Measurements from ENCODE around the gene GDAP1L1. TPM values are rescaled to one million over a fixed set of nuclear protein-coding genes. Genes with fewer than 3 reads are reported as not detected.
"Not testable (repeated sequence)": the region's sequence is repeated elsewhere in the genome, so short reads cannot be mapped to it uniquely, and the experiment has no call there.

Gene GDAP1L1
- polyA plus RNA-seq, 1 donor from 2014 or later = 216 TPM

GRCh38 chr20:44228465-44229258 lies 18.4 kb upstream of the GDAP1L1 start:
- TF ChIP-seq EP300 (conservative IDR thresholded peaks at IDR 0.05; ENCODE audit: poor library complexity, severe bottlenecking) (no peak), TAF1 (IDR thresholded peaks at IDR 0.05; ENCODE audit: low read depth) (no peak)
- Histone ChIP-seq H3K79me2 (replicated peaks; ENCODE audit: insufficient read depth, low read length) (no peaks in the 10 kb centered on the region), H3K9ac (ENCODE audit: low read length) (no peak overlapping the region)

DNA sequence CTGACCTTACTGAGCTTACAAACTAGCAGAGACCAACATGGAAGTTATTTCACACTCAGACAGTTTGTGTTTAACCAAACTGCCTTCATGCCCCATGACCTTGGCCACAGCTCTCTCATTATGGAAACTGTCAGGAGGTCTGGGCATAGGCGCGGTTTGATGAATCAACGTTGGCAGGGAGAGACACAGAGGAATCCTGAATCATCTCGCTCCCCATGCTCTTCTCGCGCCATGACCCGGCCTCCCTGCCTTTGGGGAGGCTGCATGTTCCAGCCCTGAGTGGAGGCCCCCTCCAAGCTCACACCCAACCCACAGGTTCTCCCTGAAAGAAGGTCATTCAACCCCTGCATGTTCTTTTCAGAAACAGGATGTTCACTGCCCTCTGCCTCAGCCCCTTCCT lies 15.9 kb upstream of the GDAP1L1 start:
- Histone ChIP-seq H3K4me3 (ENCODE audit: low read length) (no peak overlapping the region), H3K79me2 (replicated peaks; ENCODE audit: insufficient read depth, low read length) (no peaks in the 10 kb centered on the region), H3F3A (ENCODE audit: insufficient read depth, low read length, poor library complexity, severe bottlenecking) (no peaks in the 10 kb centered on the region), H3K9me3 (ENCODE audit: low read length) (no peaks in the 10 kb centered on the region), H3K4me2 (ENCODE audit: low read length) (no peak overlapping the region), H3K36me3 (ENCODE audit: insufficient read depth, low read length) (no peaks in the 10 kb centered on the region), H2AFZ (ENCODE audit: low read depth, low read length) (no peak overlapping the region), H3K27ac (ENCODE audit: low read length) (no peak overlapping the region), H3K9me2 (ENCODE audit: insufficient read depth, low read length) (no peaks in the 10 kb centered on the region), H3K9ac (ENCODE audit: low read length) (no peak overlapping the region), H3K27me3 (ENCODE audit: insufficient read depth, low read depth, low read length) (no peaks in the 10 kb centered on the region), H4K20me1 (ENCODE audit: insufficient read depth) (no peaks in the 10 kb centered on the region)
- TF ChIP-seq POLR2AphosphoS5 (IDR thresholded peaks at IDR 0.05) = no peak

More at GRCh38 chr20:44228465-44229258, 18.4 kb upstream of the GDAP1L1 start:
- Histone ChIP-seq H3F3A (ENCODE audit: insufficient read depth, low read length, poor library complexity, severe bottlenecking) (no peaks in the 10 kb centered on the region), H3K9me3 (ENCODE audit: low read length) (no peaks in the 10 kb centered on the region), H3K4me2 (ENCODE audit: low read length) (no peak overlapping the region), H3K27me3 (ENCODE audit: insufficient read depth, low read depth, low read length) (no peaks in the 10 kb centered on the region), H3K36me3 (ENCODE audit: insufficient read depth, low read length) (no peaks in the 10 kb centered on the region), H3K9me2 (ENCODE audit: insufficient read depth, low read length) (no peaks in the 10 kb centered on the region), H2AFZ (ENCODE audit: low read depth, low read length) (no peak overlapping the region), H3K27ac (ENCODE audit: low read length) (no peak overlapping the region), H3K4me3 (ENCODE audit: low read length) (no peak overlapping the region), H4K20me1 (ENCODE audit: insufficient read depth) (no peaks in the 10 kb centered on the region)

GRCh38 chr20:44231713-44232468 lies 15.2 kb upstream of the GDAP1L1 start:
- no peaks in the 10 kb centered on the region for H3K9me2 ChIP-seq (ENCODE audit: insufficient read depth, low read length)
- H3K79me2 ChIP-seq (replicated peaks; ENCODE audit: insufficient read depth, low read length) = no peaks in the 10 kb centered on the region
- no peak overlapping the region for H3K27ac ChIP-seq (ENCODE audit: low read length)
- no peaks in the 10 kb centered on the region for H3K9me3 ChIP-seq (ENCODE audit: low read length)
- TF ChIP-seq TAF1 (IDR thresholded peaks at IDR 0.05; ENCODE audit: low read depth) (no peak), RAD21 (conservative IDR thresholded peaks at IDR 0.05) (no peak), MXI1 (conservative IDR thresholded peaks at IDR 0.05; ENCODE audit: poor library complexity, severe bottlenecking) (no peak), EZH2 (IDR thresholded peaks at IDR 0.05; ENCODE audit: borderline replicate concordance, insufficient read depth, low read length, poor library complexity, severe bottlenecking) (no peak), POLR2AphosphoS5 (IDR thresholded peaks at IDR 0.05) (no peak), SMC3 (conservative IDR thresholded peaks at IDR 0.05; ENCODE audit: poor library complexity) (no peak), REST (IDR thresholded peaks at IDR 0.05; ENCODE audit: borderline replicate concordance) (no peak), EP300 (conservative IDR thresholded peaks at IDR 0.05; ENCODE audit: poor library complexity, severe bottlenecking) (no peak)
- TF ChIP-seq, protein P1, sequence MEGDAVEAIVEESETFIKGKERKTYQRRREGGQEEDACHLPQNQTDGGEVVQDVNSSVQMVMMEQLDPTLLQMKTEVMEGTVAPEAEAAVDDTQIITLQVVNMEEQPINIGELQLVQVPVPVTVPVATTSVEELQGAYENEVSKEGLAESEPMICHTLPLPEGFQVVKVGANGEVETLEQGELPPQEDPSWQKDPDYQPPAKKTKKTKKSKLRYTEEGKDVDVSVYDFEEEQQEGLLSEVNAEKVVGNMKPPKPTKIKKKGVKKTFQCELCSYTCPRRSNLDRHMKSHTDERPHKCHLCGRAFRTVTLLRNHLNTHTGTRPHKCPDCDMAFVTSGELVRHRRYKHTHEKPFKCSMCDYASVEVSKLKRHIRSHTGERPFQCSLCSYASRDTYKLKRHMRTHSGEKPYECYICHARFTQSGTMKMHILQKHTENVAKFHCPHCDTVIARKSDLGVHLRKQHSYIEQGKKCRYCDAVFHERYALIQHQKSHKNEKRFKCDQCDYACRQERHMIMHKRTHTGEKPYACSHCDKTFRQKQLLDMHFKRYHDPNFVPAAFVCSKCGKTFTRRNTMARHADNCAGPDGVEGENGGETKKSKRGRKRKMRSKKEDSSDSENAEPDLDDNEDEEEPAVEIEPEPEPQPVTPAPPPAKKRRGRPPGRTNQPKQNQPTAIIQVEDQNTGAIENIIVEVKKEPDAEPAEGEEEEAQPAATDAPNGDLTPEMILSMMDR (IDR thresholded peaks at IDR 0.05; ENCODE audit: poor library complexity, severe bottlenecking) = no peak
- no peaks in the 10 kb centered on the region for H3F3A ChIP-seq (ENCODE audit: insufficient read depth, low read length, poor library complexity, severe bottlenecking)
- no peak overlapping the region for H3K4me2 ChIP-seq (ENCODE audit: low read length)
- no peaks in the 10 kb centered on the region for H3K27me3 ChIP-seq (ENCODE audit: insufficient read depth, low read depth, low read length)
- H4K20me1 ChIP-seq (ENCODE audit: insufficient read depth) = no peaks in the 10 kb centered on the region
- H3K36me3 ChIP-seq (ENCODE audit: insufficient read depth, low read length) = no peaks in the 10 kb centered on the region
- H3K9ac ChIP-seq (ENCODE audit: low read length) = no peak overlapping the region
- no peak overlapping the region for H3K4me3 ChIP-seq (ENCODE audit: low read length)
- H2AFZ ChIP-seq (ENCODE audit: low read depth, low read length) = no peak overlapping the region

DNA sequence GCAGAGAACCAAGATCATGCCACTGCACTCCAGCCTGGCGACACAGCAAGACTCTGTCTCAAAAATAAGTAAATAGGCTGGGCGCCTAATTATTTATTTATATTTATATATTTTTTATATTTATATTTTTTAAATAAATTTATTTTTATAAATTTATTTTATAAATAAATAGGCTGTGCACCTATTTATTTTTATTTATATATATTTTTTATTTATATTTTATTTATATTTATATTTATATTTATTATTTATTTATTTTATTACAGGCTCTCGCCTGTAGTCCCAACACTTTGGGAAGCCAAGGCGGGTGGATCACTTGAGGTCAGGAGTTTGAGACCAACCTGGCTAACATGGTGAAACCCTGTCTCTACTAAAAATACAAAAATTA lies 14.6 kb upstream of the GDAP1L1 start:
- not testable (repeated sequence) for H3F3A ChIP-seq (ENCODE audit: insufficient read depth, low read length, poor library complexity, severe bottlenecking); H3K4me2 ChIP-seq (ENCODE audit: low read length); H3K9me3 ChIP-seq (ENCODE audit: low read length); H2AFZ ChIP-seq (ENCODE audit: low read depth, low read length); H4K20me1 ChIP-seq (ENCODE audit: insufficient read depth); H3K36me3 ChIP-seq (ENCODE audit: insufficient read depth, low read length); H3K27ac ChIP-seq (ENCODE audit: low read length); H3K4me3 ChIP-seq (ENCODE audit: low read length); H3K9me2 ChIP-seq (ENCODE audit: insufficient read depth, low read length); H3K79me2 ChIP-seq (replicated peaks; ENCODE audit: insufficient read depth, low read length); H3K9ac ChIP-seq (ENCODE audit: low read length); H3K27me3 ChIP-seq (ENCODE audit: insufficient read depth, low read depth, low read length)

Measured in neural cell (in vitro differentiated cells).